ENCODE data around the gene MATN4. TPM values are rescaled to one million over a fixed set of nuclear protein-coding genes. Genes with fewer than 3 reads are reported as not detected.

MATN4 gene
- total and polyA plus RNA-seq, 12 donors: 0.06 to 0.28 (median 0.24) TPM; not detected in 9

DNA sequence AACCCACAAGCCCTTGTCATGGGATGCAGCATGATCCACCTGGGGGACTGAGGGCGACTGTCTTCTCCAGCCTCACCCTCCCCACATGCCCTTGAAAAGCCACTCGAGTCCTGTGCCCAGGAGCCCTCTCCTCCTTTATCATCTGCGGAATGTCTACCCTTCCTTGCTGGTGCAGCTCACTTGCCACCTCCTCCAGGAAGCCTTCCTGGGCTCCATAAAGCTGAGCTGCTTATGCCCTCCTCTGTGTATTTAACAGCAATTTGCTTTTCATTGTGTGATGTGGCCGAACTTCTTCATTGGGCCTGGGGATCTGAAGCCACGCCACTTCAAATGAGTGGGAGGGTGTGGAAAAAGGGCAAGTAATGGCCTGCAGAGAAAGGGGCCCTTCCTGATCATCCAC is 19.2 kb downstream of the MATN4 start:
- 84 to 86% methylated on average over 5 of the region's 5 CpGs for WGBS, 2 donors
- peaks cover 5 to 50% (median 20%) of the 10 kb centered on the region in 7 donors for H3K27me3 ChIP-seq

DNA sequence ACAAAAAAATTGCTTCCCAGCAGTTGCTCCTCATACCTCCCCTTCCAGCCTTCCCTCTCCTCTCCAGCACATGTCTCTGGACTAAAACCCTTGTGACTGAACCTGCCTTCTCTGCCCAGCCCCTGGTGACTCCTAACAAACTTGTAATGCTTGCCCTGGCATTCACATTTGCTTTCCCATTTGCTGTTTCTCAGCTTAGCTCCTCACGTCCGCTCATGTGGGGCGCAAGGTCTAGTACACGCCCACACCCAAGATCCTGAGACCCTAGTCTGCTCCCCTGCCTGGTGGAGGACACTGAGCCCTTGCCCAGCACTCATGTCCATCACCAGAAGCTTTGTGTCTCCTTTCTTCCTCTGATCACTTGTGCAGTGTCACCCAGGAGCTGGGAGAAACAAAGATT is 19.7 kb downstream of the MATN4 start:
- ATAC-seq: no peak
- Histone ChIP-seq H3K36me3 (no peaks in the 10 kb centered on the region), H3K9me3 (no peaks in the 10 kb centered on the region), H3K27me3 (peaks cover 4 to 52% (median 19%) of the 10 kb centered on the region in 7 donors), H3K27ac (no peak overlapping the region), H3K4me3 (no peak overlapping the region), H3K4me1 (peaks cover 0 to 13% (median 5%) of the 10 kb centered on the region in 9 donors)
- DNase-seq: no peak
- intact Hi-C loops (cut with DNase I): loop anchor here in 1 of 10 donors (10.0 kb wide), 1 partner anchor 244 kb away; no protein-coding TSS in a partner anchor
- 76 to 81% methylated on average over 4 of the region's 4 CpGs for whole genome bisulfite sequencing, 2 donors
- TF ChIP-seq, protein P1, sequence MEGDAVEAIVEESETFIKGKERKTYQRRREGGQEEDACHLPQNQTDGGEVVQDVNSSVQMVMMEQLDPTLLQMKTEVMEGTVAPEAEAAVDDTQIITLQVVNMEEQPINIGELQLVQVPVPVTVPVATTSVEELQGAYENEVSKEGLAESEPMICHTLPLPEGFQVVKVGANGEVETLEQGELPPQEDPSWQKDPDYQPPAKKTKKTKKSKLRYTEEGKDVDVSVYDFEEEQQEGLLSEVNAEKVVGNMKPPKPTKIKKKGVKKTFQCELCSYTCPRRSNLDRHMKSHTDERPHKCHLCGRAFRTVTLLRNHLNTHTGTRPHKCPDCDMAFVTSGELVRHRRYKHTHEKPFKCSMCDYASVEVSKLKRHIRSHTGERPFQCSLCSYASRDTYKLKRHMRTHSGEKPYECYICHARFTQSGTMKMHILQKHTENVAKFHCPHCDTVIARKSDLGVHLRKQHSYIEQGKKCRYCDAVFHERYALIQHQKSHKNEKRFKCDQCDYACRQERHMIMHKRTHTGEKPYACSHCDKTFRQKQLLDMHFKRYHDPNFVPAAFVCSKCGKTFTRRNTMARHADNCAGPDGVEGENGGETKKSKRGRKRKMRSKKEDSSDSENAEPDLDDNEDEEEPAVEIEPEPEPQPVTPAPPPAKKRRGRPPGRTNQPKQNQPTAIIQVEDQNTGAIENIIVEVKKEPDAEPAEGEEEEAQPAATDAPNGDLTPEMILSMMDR (IDR thresholded peaks at IDR 0.05): no peak

More for the DNA sequence above, 19.2 kb downstream of the MATN4 start:
- H3K9me3 ChIP-seq: no peaks in the 10 kb centered on the region
- H3K4me3 ChIP-seq: no peak overlapping the region
- TF ChIP-seq, protein P1 (IDR thresholded peaks at IDR 0.05): no peak
- H3K36me3 ChIP-seq: no peaks in the 10 kb centered on the region
- ATAC-seq (no peak), DNase-seq (no peak)
- H3K27ac ChIP-seq: no peak overlapping the region
- intact Hi-C loops (cut with DNase I): loop anchor here in 1 of 10 donors (10.0 kb wide), 1 partner anchor 244 kb away; no protein-coding TSS in a partner anchor
- H3K4me1 ChIP-seq: peaks cover 0 to 18% (median 9%) of the 10 kb centered on the region in 9 donors

DNA sequence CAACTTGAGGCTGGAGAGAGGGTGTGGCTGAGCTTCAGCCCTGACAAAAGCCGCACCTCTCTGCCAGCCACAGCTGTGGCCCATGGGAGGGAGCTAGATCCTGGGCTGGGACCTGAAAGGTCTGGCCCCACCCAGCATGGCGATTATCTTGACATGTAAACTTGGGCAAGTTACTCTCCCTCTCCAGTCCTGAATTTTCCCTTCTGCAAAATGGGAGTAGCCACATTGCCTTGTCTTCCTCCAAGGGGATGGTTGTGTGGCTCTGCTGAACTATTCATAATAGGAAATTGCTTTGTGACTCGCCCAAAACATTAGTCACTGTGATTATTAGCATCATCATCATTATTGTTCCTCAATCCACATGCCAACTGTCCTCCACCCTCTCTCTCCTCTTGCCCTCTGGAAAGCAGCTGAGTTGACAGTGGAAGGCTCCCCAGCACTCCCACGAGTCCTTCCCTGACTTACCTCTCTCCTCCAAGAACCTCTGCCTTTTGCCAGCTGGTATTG is 24.5 kb downstream of the MATN4 start:
- TF ChIP-seq, protein P1 (IDR thresholded peaks at IDR 0.05): no peak
- intact Hi-C loops (cut with DNase I): loop anchor here in 1 of 10 donors (10.0 kb wide), 1 partner anchor 239 kb away; no protein-coding TSS in a partner anchor

DNA sequence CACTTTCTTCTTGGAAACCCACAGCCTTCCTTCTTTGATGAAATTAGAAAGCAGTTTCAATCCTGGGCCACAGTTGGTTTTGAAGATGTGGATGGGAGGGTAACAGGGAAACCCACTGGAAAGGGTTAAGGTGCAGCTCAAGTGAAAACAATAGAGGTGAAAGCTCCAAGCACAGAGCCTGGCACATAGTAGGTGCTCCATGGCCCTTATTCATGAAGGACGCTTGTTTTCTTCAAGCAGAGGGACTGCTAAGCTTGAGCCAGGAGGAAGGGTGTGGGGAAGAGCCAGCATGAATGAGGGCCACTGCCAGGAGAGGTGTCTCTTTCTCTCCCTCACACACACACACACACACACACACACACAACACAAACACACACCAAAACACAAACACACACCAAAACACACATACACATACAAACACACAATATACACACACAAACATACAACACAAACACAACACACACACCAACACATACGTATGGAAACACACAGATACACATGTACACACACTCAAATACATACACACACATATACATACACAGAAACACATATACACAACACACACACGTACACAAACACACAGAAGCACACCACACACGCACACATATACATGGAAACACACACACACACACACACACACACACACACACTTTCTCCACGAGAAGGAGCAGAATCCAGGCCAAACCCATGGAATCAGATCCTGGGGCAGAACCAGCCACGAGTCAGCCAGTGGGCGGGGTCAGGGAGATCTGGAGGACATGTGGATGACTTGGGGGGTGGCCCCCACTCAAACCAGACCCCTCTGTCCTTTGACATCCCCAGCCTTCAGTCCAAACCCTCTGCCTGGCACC is 25.2 kb downstream of the MATN4 start:
- H3K4me3 ChIP-seq: no peak overlapping the region
- TF ChIP-seq, protein P1 (IDR thresholded peaks at IDR 0.05): no peak
- WGBS, 2 donors: 62 to 63% methylated on average over 7 of the region's 7 CpGs
- H3K4me1 ChIP-seq: no peaks in the 10 kb centered on the region
- H3K36me3 ChIP-seq: no peaks in the 10 kb centered on the region
- intact Hi-C loops (cut with DNase I): loop anchor here in 1 of 10 donors (10.0 kb wide), 1 partner anchor 238 kb away; no protein-coding TSS in a partner anchor
- H3K9me3 ChIP-seq: no peaks in the 10 kb centered on the region
- no peak for DNase-seq
- no peak for ATAC-seq
- peaks cover 0 to 52% (median 24%) of the 10 kb centered on the region in 7 donors for H3K27me3 ChIP-seq
- no peak overlapping the region for H3K27ac ChIP-seq

More for the DNA sequence above, 24.5 kb downstream of the MATN4 start:
- no peak for ATAC-seq
- no peaks in the 10 kb centered on the region for H3K9me3 ChIP-seq
- H3K36me3 ChIP-seq: no peaks in the 10 kb centered on the region
- no peak for DNase-seq
- no peaks in the 10 kb centered on the region for H3K4me1 ChIP-seq
- H3K27me3 ChIP-seq: peaks cover 0 to 56% (median 24%) of the 10 kb centered on the region in 7 donors
- H3K4me3 ChIP-seq: no peak overlapping the region
- no peak overlapping the region for H3K27ac ChIP-seq
- WGBS, 2 donors: 44 to 58% methylated on average over 4 of the region's 4 CpGs
